C4-2B (cell line): Measurements from ENCODE around the gene LBHD1.
"Not testable (repeated sequence)": the region's sequence is repeated elsewhere in the genome, so short reads cannot be mapped to it uniquely, and the experiment has no call there.

Experiments used
- H3K27ac ChIP-seq: fragments of 450-650 bp; 2 replicates; pipeline ENCODE4 v1.5.1; 2017
- ZFX ChIP-seq: fragments of 450-650 bp; IDR thresholded peaks from 2 replicates; pipeline ENCODE4 v1.6.1; 2017
- TF ChIP-seq, protein P1 (sequence below): fragments of 450-650 bp; conservative IDR thresholded peaks from 2 replicates; pipeline ENCODE4 v1.5.1; 2017; ENCODE audit warnings: mild to moderate bottlenecking

Gene LBHD1

DNA sequence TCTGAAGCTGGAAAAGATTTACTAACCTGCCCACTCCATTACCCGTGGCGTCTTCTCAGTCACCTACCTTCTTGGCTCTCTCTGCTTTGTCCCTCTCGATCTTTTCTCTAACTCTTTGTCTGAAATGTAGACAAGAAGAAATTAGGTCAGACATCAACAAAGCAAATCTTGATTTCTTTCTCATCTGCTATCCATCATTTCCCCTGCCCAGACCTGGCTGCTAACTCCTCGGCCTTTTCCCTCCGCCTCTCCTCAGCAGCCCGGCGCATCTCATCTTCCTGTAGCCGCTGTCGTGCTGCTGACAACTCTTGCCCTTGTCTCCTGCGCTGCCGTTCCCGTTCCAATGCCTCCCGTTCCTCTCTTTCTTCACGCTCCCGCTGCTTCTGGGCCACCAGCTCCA lies 5.6 kb upstream of the LBHD1 start:
- H3K27ac ChIP-seq: peak overlapping the region; percentile 83

DNA sequence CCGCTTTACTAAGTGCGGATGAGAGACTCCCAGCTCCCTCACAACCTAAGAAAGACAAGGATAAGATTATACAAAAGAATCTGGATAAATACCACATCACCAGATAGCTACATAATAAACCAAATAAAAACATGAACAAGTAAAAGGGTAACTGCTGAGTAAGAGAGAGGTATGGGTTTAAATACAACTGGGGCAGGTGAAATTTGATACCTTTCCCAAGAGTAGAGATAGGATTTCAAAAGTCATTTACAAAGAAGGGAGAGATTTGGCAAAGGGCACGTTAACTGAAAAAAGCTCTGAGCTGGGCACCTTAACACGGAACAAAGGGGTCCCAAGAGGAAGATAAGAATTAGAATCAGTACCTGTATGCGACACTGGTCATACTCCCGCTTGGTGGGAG lies 5.1 kb upstream of the LBHD1 start:
- TF ChIP-seq, protein P1, sequence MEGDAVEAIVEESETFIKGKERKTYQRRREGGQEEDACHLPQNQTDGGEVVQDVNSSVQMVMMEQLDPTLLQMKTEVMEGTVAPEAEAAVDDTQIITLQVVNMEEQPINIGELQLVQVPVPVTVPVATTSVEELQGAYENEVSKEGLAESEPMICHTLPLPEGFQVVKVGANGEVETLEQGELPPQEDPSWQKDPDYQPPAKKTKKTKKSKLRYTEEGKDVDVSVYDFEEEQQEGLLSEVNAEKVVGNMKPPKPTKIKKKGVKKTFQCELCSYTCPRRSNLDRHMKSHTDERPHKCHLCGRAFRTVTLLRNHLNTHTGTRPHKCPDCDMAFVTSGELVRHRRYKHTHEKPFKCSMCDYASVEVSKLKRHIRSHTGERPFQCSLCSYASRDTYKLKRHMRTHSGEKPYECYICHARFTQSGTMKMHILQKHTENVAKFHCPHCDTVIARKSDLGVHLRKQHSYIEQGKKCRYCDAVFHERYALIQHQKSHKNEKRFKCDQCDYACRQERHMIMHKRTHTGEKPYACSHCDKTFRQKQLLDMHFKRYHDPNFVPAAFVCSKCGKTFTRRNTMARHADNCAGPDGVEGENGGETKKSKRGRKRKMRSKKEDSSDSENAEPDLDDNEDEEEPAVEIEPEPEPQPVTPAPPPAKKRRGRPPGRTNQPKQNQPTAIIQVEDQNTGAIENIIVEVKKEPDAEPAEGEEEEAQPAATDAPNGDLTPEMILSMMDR: no peak
- TF ChIP-seq ZFX: no peak
- peak overlapping the region; percentile 83; the same call in 1 of the 2 replicates for H3K27ac ChIP-seq

More for the DNA sequence above, 5.6 kb upstream of the LBHD1 start:
- TF ChIP-seq, protein P1: no peak
- no peak for TF ChIP-seq ZFX

DNA sequence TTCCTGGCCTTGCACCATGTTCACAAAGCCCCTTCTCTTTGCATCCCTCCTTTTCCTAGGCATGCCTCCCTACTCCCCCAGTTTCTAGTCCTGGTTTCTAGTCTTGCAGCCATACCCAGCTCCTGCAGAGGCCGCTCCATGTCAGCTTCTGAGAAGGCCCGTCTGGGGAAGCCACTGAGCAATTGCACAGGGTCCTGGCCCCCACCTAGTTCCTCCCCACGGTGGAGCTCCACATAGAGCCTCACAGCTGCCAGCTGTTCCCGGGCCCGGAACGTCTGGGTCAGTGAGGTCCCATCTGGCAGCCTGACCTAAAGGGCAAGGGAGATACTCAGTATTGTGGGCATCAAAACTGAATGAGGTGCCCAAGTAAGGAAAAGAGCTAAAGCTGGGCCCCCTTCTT lies 4.6 kb upstream of the LBHD1 start:
- H3K27ac ChIP-seq: no peak overlapping the region; the same call in 1 of the 2 replicates
- TF ChIP-seq, protein P1: no peak
- no peak for TF ChIP-seq ZFX

DNA sequence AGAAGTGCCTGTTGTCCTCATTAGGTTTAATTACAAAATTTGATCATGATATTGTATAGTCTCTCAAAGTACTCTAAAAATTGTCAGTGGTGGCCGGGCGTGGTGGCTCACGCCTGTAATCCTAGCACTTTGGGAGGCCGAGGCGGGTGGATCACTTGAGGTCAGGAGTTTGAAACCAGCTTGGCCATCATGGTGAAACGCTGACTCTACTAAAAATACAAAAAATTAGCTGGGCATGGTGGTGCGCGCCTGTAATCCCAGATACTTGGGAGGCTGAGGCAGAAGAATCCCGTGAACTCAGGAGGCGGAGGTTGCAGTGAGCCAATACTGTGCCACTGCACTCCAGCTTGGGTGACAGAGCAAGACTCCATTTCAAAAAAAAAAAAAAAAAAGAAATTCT lies 3.3 kb upstream of the LBHD1 start:
- not testable (repeated sequence) for H3K27ac ChIP-seq

DNA sequence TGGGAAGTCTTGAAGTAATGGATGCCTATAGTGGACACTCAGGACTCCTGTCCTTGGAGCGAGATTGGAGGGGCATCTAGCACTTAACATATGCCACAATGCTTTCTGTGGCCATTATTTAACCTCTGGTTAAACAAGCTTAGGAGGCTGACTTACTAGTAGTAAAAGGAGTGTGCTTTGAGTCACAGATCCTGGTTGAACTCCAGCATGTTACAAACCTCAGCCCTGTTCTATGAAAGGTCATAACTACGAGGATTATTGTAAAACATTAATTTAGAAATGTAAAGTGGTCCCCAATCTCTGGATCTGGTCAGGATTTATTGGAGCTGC lies 1.1 kb upstream of the LBHD1 start:
- H3K27ac ChIP-seq: peak overlapping the region; percentile 98
- no peak for TF ChIP-seq ZFX
- TF ChIP-seq, protein P1: no peak

DNA sequence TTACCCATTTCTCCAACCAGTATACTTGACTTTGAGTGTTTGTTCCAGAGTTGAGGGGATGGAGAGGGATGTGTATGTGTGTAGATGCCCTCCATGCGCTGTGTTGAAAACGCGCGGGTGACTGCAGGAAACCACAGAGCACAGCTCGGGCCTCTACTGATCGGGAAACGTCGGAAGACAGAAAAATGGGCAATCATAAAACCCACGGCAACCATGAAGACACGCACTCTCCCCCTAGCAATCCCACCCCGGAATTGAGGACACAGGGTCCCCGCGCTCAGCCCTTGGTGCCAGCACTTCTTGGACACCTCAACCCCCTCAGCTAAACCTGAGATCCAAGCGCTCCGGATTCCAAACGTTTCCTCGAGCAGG lies 845 bp downstream of the LBHD1 start:
- TF ChIP-seq, protein P1: no peak
- no peak for TF ChIP-seq ZFX
- peak overlapping the region; percentile 98 for H3K27ac ChIP-seq

DNA sequence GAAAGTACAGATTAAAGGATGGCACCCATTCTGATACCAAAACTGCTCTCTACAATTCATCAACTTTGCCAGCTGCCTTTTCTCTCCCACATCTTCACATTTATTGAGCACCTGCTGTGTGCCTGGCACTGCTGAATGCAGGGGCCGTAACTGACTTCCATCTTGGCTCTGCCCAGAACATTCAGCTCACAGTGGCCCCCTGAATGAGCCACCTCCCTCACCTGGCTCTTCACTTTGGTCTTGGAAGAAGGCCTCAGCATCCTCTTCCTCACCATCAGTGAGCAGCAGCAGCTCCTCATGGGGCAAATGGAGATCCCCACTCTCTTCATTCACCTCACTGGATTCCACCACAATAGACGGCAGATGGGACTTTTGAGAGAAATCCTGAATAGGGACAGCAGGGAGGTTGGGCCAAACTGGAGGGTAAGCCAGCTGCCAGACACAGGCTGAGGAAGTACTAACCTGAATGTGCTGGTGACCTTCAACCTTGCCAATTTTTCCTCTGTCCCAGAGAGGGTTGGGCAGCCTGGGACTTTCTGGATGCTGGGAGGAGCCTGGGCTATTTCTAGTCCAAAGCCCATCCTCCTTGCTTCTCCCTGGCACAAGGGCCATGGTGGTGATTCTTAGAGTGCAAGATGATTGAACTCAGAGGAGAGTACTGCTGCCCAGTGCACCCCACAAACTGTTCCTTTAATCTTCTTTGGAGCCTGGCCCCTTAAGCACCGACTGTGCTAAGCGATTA lies 2.5 kb downstream of the LBHD1 start:
- peak overlapping the region; percentile 98 for H3K27ac ChIP-seq
- TF ChIP-seq, protein P1: no peak
- no peak for TF ChIP-seq ZFX

DNA sequence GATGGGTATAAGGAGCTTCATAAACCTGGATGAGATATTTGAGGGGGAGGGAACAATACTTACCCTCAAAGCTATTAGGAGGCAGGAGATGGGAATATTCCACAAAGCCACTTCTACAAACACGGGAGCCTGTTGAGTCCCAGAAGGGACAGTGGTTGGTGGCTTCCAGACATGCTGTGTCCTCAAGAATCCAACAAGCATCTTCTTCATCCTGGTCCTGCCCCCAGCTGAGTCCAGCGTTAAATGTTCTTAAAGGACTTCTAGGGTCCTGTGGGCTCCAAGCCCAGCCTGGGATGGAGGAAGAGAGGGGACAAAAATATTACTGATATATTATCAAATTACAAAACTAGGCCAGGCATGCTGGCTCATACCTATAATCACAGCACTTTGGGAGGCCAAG lies 4.6 kb downstream of the LBHD1 start:
- TF ChIP-seq, protein P1: no peak
- H3K27ac ChIP-seq: peak overlapping the region; percentile 98
